WTC11 (cell line): ENCODE measurements around the gene NGRN. TPM values are rescaled to one million over a fixed set of nuclear protein-coding genes. Genes with fewer than 3 reads are reported as not detected.

Experiments used
- ATAC-seq: fragments of 200-7000 bp; cut with Tn5 transposase; 2 replicates; pipeline ENCODE4 v1.10.0; 2021; ENCODE audit warnings: mild to moderate bottlenecking, moderate library complexity
- CTCF ChIA-PET: fragments of 300-600 bp; sonication (Branson Sonifier 250); formaldehyde crosslinking; loops from one replicate; lab custom pipeline; 2021; ENCODE audit warnings: antibody characterized with exemption; lab: Charles Lee
- POLR2A ChIA-PET: fragments of 350-600 bp; sonication (Branson Sonifier 250); formaldehyde crosslinking; loops from one replicate; lab custom pipeline; 2021; ENCODE audit warnings: antibody characterized with exemption; lab: Charles Lee
- DNase-seq: peaks from one replicate; pipeline ENCODE4 v3.0.0; 2021; ENCODE audit warnings: low spot score
- H3K27ac Mint-ChIP-seq: 2 replicates; pipeline ENCODE4 v1.8.0; 2021; ENCODE audit warnings: mixed read lengths
- H3K27me3 Mint-ChIP-seq: 2 replicates; pipeline ENCODE4 v1.8.0; 2021; ENCODE audit warnings: low read depth, mild to moderate bottlenecking, moderate library complexity, mixed read lengths
- H3K36me3 Mint-ChIP-seq: 2 replicates; pipeline ENCODE4 v1.8.0; 2021; ENCODE audit warnings: mixed read lengths
- H3K4me1 Mint-ChIP-seq: 2 replicates; pipeline ENCODE4 v1.8.0; 2022; ENCODE audit warnings: mixed read lengths
- H3K4me3 Mint-ChIP-seq: 2 replicates; pipeline ENCODE4 v1.8.0; 2021; ENCODE audit warnings: mild to moderate bottlenecking, moderate library complexity, mixed read lengths
- H3K9me3 Mint-ChIP-seq: 2 replicates; pipeline ENCODE4 v1.8.0; 2021; ENCODE audit warnings: mixed read lengths
- GABPB1 ChIP-seq: sonication (generic); formaldehyde crosslinking; IDR thresholded peaks from 2 replicates; pipeline ENCODE4 v1.8.1; 2023; ENCODE audit warnings: mild to moderate bottlenecking, missing genetic modification reagents
- IRF2 ChIP-seq: sonication (generic); formaldehyde crosslinking; IDR thresholded peaks from 2 replicates; pipeline ENCODE4 v1.8.0; 2022; ENCODE audit warnings: low read depth, missing genetic modification reagents, borderline replicate concordance
- TEAD4 ChIP-seq: sonication (generic); formaldehyde crosslinking; IDR thresholded peaks from 2 replicates; pipeline ENCODE4 v1.8.0; 2022; ENCODE audit warnings: mild to moderate bottlenecking, missing genetic modification reagents
- ZNF121 ChIP-seq: sonication (generic); formaldehyde crosslinking; IDR thresholded peaks from 2 replicates; pipeline ENCODE4 v1.8.0; 2023; ENCODE audit warnings: missing genetic modification reagents
- ZNF263 ChIP-seq: sonication (generic); formaldehyde crosslinking; IDR thresholded peaks from 2 replicates; pipeline ENCODE4 v1.8.1; 2022; ENCODE audit warnings: low read depth, mild to moderate bottlenecking, moderate library complexity, missing genetic modification reagents
- ZNF423 ChIP-seq: fragments of 250-450 bp; sonication (Bioruptor Pico); IDR thresholded peaks from 2 replicates; pipeline ENCODE4 v2.1.2; 2022; ENCODE audit warnings: mild to moderate bottlenecking, moderate library complexity
- total RNA-seq: library from RNA; stranded (reverse); gene quantifications from 3 replicates; pipeline ENCODE4 v1.2.3, GENCODE V29; 2021
- TF ChIP-seq, protein P1 (sequence below): sonication (generic); formaldehyde crosslinking; IDR thresholded peaks from 2 replicates; pipeline ENCODE4 v1.8.1; 2023; ENCODE audit warnings: mild to moderate bottlenecking, missing genetic modification reagents, moderate library complexity
- TF ChIP-seq, protein P2 (sequence below): fragments of 250-450 bp; sonication (Bioruptor Pico); conservative IDR thresholded peaks from 2 replicates; pipeline ENCODE4 v1.9.0; 2021; ENCODE audit warnings: mild to moderate bottlenecking
- TF ChIP-seq, protein P3 (sequence below): fragments of 250-450 bp; sonication (Bioruptor Pico); IDR thresholded peaks from 2 replicates; pipeline ENCODE4 v1.9.0; 2021; ENCODE audit warnings: mild to moderate bottlenecking, borderline replicate concordance
- TF ChIP-seq, protein P4 (sequence below): fragments of 250-450 bp; sonication (Bioruptor Pico); IDR thresholded peaks from 2 replicates; pipeline ENCODE4 v2.1.2; 2022; ENCODE audit warnings: mild to moderate bottlenecking, moderate library complexity
- TF ChIP-seq, protein P5 (sequence below): sonication (generic); formaldehyde crosslinking; IDR thresholded peaks from 2 replicates; pipeline ENCODE4 v1.8.0; 2022; ENCODE audit warnings: missing genetic modification reagents
- TF ChIP-seq, protein P6 (sequence below): sonication (generic); formaldehyde crosslinking; IDR thresholded peaks from 2 replicates; pipeline ENCODE4 v1.8.1; 2022; ENCODE audit warnings: low read depth, missing genetic modification reagents, borderline replicate concordance

Gene NGRN
- total RNA-seq, 1 experiment from 2014 or later, result 77.8 TPM

DNA sequence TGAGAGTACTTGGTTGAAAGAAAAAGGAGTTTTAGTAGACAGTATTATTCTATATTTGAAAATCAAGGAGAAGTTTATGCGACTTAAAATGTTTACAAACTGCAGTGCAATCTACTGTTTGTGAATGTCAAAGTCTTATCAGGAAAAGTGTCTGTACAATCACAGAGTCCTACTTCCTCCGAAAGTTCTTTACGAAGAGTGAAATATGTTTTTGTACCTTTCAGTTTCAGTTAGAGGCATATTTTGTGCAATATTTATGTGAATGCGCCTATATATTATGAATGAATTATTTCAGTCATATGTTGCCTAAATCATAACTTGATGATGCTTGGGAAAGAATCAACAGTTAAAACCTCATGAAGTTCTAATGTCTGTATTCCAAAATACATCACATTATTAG is 31.5 kb downstream of the NGRN start (continued):
- TF ChIP-seq ZNF263 (CRISPR knock-in tag), result no peak
- TF ChIP-seq TEAD4, result no peak
- TF ChIP-seq, protein P1, sequence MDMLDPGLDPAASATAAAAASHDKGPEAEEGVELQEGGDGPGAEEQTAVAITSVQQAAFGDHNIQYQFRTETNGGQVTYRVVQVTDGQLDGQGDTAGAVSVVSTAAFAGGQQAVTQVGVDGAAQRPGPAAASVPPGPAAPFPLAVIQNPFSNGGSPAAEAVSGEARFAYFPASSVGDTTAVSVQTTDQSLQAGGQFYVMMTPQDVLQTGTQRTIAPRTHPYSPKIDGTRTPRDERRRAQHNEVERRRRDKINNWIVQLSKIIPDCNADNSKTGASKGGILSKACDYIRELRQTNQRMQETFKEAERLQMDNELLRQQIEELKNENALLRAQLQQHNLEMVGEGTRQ (CRISPR knock-in tag), result no peak
- TF ChIP-seq, protein P2, sequence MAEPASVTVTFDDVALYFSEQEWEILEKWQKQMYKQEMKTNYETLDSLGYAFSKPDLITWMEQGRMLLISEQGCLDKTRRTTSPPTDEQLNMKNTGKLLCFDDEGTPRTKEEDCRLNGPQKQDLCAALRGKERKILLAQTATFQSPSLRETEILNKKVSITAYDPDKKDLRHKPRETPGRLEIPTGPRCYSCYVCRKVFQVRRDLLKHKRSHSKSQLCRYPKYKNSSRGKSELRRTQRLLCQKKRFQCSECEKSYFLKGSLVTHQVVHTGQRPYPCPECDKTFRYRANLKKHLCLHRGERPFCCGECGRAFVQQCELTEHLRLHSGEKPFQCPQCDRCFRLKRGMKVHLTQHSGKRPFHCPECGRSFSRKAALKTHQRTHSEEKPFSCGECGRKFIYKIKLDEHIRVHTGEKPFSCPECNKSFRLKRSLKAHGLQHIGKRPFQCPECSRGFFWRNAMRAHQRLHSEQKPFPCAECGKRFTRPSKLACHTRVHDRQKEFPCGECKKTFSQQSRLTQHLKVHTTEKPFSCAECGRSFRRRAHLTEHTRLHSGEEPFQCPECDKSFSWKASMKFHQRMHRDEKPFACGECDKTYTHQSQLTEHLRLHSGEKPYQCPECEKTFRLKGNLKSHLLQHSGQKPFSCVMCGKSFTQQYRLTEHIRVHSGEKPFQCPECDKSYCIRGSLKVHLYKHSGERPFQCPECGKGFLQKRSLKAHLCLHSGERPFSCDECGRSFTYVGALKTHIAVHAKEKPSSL (CRISPR knock-in tag), result no peak
- TF ChIP-seq, protein P3, sequence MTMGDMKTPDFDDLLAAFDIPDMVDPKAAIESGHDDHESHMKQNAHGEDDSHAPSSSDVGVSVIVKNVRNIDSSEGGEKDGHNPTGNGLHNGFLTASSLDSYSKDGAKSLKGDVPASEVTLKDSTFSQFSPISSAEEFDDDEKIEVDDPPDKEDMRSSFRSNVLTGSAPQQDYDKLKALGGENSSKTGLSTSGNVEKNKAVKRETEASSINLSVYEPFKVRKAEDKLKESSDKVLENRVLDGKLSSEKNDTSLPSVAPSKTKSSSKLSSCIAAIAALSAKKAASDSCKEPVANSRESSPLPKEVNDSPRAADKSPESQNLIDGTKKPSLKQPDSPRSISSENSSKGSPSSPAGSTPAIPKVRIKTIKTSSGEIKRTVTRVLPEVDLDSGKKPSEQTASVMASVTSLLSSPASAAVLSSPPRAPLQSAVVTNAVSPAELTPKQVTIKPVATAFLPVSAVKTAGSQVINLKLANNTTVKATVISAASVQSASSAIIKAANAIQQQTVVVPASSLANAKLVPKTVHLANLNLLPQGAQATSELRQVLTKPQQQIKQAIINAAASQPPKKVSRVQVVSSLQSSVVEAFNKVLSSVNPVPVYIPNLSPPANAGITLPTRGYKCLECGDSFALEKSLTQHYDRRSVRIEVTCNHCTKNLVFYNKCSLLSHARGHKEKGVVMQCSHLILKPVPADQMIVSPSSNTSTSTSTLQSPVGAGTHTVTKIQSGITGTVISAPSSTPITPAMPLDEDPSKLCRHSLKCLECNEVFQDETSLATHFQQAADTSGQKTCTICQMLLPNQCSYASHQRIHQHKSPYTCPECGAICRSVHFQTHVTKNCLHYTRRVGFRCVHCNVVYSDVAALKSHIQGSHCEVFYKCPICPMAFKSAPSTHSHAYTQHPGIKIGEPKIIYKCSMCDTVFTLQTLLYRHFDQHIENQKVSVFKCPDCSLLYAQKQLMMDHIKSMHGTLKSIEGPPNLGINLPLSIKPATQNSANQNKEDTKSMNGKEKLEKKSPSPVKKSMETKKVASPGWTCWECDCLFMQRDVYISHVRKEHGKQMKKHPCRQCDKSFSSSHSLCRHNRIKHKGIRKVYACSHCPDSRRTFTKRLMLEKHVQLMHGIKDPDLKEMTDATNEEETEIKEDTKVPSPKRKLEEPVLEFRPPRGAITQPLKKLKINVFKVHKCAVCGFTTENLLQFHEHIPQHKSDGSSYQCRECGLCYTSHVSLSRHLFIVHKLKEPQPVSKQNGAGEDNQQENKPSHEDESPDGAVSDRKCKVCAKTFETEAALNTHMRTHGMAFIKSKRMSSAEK (CRISPR knock-in tag), result no peak
- TF ChIP-seq ZNF423 (CRISPR knock-in tag), result no peak
- TF ChIP-seq ZNF121 (CRISPR knock-in tag), result no peak
- no peak for TF ChIP-seq GABPB1

DNA sequence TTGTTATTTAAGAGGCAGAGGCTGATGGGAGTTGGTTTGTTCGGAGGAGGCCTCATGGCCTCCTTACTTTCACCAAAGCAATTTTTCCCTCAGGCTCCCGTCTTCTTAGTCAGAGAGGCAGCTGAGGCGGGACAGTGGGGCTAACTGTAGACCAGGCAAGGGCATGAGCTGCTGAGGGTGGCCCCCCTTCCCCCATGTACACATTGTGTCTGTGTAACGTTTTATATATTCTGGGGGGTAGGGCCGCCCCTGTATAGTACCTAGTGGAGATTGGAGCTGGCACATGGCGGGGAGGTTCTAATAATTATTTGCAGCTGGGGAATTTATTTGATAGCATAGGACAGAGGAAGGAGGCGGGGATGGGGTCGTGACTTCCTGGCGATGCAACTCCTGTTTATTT is 35.1 kb downstream of the NGRN start:
- Mint-ChIP-seq H3K4me1 (peaks cover 14% of the 10 kb centered on the region), H3K36me3 (no peaks in the 10 kb centered on the region), H3K9me3 (no peaks in the 10 kb centered on the region), H3K27ac (no peak overlapping the region), H3K27me3 (no peaks in the 10 kb centered on the region; the same call in 1 of the 2 replicates), H3K4me3 (no peak overlapping the region)
- no peak for TF ChIP-seq IRF2 (CRISPR knock-in tag)
- TF ChIP-seq, protein P4, sequence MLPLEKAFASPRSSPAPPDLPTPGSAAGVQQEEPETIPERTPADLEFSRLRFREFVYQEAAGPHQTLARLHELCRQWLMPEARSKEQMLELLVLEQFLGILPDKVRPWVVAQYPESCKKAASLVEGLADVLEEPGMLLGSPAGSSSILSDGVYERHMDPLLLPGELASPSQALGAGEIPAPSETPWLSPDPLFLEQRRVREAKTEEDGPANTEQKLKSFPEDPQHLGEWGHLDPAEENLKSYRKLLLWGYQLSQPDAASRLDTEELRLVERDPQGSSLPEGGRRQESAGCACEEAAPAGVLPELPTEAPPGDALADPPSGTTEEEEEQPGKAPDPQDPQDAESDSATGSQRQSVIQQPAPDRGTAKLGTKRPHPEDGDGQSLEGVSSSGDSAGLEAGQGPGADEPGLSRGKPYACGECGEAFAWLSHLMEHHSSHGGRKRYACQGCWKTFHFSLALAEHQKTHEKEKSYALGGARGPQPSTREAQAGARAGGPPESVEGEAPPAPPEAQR (CRISPR knock-in tag), result no peak
- TF ChIP-seq, protein P5, sequence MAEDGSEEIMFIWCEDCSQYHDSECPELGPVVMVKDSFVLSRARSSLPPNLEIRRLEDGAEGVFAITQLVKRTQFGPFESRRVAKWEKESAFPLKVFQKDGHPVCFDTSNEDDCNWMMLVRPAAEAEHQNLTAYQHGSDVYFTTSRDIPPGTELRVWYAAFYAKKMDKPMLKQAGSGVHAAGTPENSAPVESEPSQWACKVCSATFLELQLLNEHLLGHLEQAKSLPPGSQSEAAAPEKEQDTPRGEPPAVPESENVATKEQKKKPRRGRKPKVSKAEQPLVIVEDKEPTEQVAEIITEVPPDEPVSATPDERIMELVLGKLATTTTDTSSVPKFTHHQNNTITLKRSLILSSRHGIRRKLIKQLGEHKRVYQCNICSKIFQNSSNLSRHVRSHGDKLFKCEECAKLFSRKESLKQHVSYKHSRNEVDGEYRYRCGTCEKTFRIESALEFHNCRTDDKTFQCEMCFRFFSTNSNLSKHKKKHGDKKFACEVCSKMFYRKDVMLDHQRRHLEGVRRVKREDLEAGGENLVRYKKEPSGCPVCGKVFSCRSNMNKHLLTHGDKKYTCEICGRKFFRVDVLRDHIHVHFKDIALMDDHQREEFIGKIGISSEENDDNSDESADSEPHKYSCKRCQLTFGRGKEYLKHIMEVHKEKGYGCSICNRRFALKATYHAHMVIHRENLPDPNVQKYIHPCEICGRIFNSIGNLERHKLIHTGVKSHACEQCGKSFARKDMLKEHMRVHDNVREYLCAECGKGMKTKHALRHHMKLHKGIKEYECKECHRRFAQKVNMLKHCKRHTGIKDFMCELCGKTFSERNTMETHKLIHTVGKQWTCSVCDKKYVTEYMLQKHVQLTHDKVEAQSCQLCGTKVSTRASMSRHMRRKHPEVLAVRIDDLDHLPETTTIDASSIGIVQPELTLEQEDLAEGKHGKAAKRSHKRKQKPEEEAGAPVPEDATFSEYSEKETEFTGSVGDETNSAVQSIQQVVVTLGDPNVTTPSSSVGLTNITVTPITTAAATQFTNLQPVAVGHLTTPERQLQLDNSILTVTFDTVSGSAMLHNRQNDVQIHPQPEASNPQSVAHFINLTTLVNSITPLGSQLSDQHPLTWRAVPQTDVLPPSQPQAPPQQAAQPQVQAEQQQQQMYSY (CRISPR knock-in tag), result no peak
- TF ChIP-seq, protein P6, sequence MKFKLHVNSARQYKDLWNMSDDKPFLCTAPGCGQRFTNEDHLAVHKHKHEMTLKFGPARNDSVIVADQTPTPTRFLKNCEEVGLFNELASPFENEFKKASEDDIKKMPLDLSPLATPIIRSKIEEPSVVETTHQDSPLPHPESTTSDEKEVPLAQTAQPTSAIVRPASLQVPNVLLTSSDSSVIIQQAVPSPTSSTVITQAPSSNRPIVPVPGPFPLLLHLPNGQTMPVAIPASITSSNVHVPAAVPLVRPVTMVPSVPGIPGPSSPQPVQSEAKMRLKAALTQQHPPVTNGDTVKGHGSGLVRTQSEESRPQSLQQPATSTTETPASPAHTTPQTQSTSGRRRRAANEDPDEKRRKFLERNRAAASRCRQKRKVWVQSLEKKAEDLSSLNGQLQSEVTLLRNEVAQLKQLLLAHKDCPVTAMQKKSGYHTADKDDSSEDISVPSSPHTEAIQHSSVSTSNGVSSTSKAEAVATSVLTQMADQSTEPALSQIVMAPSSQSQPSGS (CRISPR knock-in tag), result no peak
- POLR2A ChIA-PET, result no interaction called here
- ATAC-seq (no peak), DNase-seq (no peak)
- CTCF ChIA-PET, result interaction anchor here (0.6 to 2.5 kb wide), 22 partner anchors 8 to 294 kb away, joined by 3 to 30 read pairs (median 5); partner anchors contain the start of genes IQGAP1, SEMA4B, TTLL13 and ZNF774
